NCI-H2081 treated with DMSO at 0.1 percent for 48 hours (cell line): ENCODE results near the gene BTRC.

ENCODE experiments used
- DNase-seq: peaks from one replicate; lab custom pipeline; 2025; lab: John Stamatoyannopoulos, UW

BTRC gene

DNA sequence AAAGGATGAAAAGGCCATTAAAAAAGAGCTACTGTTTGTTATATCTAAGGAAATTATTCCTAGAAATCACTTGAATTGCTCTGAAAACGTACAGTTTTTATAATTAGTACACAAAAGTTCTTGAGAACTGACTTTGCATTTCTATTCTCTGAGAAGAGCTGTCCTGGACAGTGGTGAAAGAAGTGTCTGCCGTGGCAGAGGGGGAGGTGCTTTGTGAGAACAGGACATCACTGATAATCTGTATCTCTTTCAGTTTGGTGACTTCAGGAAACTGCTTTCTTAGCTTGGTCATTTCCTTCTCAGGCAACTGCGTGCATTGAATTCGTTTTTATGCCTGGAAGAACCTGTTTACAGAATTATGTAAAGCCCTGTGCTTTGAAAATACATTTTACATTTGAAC, 182.0 kb downstream of the BTRC start:
- no peak for DNase-seq

DNA sequence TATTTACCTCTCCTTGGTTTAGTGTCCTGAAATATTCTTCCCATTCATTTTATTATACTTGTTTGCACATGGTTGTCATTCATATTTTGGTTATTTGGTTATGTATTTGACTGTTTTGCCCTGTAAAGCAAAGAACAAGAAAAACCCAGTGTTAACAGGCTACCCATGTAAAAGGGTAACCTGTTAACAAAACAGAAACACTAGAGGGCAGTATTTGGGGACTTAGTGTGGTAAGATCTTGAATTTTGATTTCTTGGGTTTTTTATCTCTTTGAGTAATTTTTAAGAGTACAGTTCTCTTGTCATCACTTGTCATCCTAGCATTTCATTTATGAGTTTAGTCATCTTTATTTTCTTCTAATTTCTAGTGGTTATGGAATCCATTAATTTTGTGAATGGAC, 182.8 kb downstream of the BTRC start:
- DNase-seq = no peak

DNA sequence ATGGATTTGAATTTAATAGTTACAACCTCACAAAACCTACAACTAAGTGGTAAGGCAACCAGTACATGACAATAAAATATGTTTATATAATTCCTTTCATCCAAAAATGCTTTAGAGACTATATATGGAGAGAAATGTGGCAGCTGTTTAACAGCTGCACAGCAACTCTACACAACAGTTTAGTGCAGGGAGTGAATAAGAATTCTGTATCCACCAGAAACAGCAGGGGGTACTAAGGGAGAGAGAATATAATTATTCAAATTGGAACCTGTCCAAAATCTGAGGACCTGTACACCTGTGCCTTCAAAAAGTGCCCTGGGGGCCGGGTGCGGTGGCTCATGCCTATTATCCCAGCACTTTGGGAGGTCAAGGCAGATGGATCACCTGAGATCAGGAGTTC, 184.5 kb downstream of the BTRC start:
- DNase-seq = no peak

DNA sequence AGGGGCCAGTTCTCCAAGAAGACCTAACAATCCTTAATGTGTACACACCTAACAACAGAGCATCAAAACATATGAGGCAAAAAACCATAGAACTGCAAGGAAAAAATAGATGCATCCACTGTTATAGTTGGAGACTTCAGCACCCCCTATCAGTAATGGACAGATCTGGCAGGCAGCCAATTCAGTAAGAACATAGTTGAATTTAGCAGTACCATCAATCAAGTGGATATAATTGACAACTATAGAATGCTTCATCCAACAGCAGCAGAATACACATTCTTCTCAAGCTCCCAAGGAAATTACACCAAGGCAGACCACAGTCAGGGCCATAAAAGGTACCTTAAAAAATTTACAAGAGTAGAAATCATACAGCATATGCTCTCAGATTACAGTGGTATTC, 191.9 kb downstream of the BTRC start:
- no peak for DNase-seq

DNA sequence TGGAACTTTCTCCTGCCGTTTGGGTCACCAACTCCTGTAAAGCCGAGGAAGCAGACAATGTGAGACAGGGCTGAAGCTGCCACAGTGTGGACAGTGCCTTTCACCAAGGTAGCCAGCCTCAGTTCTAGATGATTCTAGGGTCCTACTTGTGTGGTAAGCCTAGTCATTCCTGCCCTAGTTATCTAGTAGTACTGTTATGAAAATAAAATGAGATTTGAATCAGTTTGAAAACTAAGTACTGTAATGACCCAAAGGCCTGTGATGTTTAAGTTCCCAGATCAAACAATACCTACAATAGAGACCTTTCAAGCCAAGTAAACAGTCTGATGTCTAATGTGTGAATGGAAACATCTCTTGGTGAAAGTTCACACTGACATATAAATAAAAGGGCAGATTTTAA, 197.0 kb downstream of the BTRC start:
- DNase-seq = no peak

DNA sequence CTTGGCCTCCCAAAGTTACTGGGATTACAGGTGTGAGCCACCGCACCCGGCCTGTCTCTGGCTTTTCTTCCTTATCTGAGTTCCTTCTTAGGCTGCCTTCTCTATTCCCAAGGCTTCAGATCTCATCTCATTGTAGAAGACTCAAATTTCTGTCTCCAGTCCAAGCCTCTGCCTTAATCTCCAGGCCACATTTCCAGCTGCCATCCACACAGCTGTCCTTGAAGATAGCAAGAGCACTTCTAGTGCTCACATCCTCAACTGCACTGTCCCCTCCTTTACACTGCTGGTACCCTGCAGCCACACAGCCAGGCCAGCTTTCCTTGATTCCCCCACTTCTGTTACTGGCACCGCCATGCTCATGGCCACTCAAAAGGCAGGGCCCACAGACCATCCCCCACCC, 198.5 kb downstream of the BTRC start:
- DNase-seq = no peak

DNA sequence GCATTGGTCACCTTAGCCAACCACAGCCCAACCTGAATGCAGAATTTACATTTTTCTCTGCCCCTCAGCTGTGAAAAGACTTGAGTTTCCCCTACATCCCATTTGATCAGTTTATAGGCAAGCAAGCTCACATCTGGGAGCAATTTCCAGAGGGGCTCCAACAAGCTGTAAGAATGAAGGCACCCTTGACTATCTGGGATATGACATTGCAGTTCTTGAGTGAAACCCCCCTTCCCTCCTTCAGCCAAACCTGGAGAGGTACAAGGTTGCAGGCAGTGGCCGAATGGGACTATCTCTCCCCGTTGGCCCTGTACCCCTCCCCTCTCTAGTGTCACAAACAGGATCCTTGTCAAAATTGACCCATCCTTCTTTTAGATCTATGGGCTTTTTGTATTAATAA, 203.6 kb downstream of the BTRC start:
- DNase-seq = no peak

DNA sequence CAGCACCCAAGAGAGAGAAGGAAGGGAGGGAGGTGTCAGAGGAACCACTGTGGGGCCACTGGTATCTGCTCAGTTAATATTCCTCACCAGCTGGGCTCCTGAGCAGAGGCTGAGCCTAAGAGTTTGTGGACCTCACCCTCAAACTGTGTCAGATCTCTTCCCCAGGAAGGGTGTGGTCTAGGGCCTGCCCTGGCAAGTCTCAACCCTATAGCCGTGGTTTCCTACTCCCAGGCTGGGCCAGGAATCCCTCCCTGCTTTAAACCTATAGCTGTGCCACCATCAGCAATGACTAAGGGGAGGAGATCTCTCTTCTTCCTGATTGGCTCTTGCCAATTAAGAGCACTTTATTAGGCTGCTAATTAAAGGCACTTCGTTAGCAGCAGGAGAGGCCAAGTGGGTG, 204.2 kb downstream of the BTRC start:
- no peak for DNase-seq

DNA sequence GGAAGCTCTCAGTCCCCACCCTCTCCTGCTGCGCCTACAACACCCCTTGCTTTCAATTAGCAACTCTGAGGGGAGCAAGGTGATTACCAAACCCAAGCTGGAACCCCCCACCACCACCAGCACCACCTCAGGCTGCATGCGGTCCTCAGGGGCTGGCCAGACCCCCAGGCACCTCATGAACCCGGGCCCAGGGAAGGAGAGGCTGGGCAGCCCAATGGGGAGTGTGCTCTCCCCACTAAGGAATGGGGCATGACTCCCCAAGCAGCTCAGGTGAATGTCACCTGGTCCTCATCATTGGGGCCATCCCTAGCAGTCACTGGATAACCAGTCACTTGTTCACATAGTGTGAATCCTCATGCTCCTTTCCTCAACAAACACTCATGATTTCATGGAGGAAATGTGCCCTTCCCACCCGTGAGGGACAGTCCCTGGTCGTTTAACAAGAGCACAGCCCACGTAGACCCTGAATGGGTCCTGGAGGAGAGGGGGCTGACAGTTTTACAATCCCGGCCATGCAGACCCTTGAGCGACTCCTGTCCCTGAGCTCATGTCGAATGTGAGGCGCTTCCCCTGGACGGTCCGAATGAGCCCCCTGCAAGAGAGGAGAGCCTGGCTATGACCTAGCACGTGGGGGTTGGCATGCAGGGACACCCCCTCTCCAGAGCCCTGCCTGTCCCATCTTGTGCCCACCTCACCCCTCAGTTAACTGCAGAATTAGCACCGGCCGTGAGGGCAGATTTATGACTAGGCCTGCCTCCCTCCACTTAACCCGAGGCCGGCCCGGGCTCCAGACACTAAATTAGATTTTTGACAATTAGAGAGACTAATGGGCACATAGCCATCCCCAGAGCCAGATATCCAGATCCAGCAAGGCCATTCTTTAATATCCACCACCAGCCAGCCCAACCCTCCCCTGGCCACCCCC, 205.0 kb downstream of the BTRC start:
- no peak for DNase-seq

DNA sequence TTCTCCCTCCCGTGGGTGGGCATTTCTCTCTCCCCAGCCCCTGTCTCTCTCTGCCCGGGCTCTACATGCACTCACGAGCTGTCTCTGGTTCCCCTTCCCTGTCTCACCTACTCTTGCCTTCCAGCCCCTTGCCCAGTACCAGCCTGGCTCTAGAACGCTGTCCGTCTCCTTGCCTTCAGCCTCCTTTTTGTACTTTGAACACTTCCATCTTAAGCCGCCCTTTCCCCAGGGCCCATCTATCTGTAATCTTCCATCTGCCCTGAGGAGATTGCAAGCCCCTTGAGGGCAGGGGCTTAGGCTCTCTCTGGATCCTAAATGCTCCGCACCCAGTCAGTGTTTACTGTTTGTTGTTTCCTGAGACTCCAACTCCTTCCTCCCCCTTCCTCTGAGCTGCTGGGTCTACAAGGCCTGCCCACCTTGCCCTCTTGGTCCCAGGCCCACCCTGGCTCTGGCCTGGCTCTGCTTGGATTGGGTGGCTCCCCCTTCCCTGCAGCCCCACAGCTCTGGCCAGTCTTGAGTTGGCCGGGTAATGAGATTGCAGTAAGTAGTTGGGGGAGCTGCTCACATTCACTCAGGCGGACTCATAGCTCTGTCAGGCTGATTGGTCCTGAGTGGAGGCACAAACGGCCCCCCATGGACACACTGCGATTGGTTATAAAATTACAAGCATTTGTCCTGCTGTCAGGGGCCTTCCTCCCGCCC, 205.8 kb downstream of the BTRC start:
- no peak for DNase-seq

DNA sequence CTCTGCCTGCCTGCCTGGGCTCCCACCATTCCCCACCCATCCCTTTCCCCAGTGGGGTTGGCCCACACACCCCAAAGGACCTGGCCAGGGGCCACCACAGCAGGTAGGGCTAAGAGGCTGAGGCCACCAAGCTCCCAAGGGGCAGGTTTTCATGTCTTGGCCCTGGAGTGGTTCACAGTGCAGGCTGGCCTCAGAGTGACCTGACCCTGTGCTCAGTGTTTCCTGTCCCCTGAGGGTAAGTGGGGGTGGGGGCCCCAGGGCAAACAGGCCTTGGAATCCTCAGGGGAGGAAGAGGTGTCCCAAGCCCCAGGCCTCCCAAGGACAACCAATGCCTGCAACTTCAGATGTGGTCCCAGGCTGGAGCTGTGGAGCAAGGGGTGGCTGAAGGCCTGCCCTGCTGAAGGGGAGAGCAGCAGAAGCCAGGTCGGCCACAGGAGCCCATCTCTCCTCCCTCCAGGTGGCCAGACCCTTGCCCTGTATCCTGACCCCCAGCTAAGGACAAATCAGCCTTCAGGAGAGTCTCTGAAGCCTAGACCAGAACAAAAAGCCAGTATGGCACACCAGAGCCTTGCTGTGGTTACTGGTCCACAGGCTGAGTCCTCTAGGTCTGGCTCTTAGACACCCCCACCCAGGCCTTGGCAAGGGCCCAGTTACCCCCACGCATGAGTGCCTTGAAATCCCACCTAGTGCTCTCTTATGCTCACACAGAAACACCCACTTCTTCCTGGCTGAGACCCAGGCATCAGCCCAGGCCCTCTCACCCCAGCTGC, 206.5 kb downstream of the BTRC start:
- DNase-seq = no peak

DNA sequence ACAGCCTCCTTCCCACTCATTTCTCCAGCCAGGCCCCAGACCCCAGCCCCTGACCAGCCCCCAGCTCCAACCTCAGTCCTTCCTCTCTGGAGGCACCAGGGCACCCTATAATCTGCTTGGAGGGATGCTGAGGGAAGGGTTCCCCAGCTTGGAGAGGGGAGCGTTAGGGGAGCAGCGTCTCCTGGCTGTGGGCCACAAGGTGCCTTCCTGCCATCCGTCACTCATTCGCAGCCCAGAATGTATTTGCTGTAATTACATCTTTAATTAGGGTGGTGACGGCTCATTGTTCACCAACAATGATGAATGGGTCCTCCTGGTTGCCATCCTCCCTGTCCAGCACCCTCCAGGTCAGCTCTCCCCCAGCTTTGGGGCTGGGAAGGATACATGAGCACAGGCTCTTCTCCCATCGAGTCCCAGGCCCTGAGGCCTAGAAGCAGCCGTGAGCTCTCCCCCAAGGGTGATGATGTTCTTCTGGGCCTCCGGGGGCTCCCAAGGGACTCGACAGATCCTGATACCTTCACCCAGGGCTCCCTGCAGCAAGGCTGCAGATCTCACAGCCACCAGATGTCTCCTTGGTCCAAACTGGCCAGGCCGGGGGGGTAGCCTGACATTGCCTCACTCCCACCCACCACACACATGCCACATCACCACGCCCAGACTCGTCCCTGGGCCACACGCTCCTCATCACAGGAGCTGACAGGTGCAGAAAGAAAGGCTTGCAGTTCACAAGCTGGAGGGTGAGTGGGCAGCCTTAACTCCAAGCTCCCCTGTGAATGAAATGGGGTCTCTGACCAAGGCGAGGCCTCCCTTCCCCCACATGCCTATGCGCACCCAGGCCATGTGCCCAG, 207.3 kb downstream of the BTRC start:
- no peak for DNase-seq

DNA sequence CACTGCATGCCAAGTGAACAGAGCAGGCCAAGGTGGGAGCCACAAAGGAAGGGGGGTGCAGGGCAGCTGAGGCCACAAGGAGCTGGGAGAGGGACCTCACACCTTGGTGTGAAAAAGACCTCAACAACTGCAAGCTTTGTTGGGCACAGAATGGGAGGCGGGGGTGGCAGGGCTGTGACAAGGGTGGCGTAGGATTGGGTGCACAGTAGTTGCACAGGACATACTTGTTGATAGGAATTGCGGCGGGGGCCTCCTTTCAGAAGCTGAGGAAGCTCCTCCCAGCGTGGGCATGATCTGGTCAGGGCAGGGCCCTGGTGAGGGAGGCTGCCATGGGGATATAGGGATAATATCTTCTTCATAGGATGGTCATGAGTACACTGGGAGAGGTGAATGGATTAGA, 208.3 kb downstream of the BTRC start:
- no peak for DNase-seq

DNA sequence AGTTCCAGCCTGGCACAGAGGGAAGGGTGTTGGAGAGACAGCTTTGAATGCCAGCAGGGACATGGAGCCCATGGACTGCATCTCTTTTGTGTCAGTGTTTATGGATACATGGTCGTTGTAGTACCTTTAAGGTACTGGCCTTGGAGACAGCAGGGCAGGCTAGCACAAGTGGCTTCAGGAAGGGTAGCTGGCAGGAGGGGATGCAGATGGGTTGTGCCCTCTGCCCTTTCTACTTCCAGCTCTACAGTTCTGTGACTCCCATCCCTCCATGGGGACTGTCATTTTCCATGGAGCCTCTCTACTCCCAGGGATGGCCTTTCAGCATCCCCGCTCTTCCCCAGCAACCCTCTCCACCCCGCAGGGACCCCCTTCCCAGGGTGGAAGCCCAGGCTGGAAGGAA, 209.0 kb downstream of the BTRC start:
- DNase-seq = no peak

DNA sequence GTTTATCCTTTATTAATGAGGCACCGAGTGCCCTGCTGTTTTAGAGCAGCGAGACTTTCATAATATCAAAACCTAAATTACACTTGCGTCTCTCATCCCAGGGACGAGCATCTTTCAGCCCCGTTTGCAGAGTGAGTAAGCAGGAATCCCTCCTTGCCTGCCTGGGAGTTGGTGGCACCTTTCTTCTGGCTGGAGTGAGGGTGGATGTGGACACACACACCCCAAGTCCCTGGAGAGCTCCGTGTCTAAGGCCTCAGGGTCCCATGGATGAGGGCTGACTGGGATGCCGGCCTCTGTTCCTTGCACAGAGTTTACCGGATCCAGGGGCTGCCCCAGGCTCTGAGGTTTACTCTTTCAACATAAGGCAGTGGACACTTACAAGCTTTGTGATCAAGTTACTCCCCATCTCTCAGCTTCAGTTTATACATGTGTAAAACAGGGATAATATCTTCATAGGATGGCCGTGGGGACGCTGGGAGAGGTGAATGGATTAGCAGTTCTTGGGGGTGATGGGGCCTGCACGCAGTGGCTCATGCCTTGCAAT, 209.6 kb downstream of the BTRC start:
- DNase-seq = no peak

DNA sequence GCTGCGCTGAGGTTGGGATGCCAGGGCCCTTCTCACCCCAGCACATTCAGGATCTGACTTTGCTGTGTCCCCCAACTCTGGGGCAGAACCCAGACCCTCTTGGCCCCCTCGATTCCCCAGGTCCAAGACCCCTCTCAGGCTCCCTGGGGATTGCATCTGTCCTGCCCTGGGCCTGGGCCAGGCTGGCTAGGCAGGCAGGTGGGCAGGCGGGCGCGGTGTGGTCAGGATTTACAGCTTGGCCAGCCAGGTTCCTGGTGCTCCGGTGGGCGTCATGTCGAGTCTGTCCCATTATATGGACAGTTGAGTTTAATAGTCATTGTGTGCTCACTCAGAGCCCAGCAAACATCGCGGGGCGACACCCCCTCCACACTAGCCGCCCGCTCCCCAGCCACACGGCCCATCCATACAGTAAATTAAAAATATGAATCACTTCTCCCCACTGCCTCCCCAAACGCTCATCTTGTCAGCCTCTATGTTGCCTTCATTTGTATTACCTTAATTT, 210.6 kb downstream of the BTRC start:
- DNase-seq = no peak

DNA sequence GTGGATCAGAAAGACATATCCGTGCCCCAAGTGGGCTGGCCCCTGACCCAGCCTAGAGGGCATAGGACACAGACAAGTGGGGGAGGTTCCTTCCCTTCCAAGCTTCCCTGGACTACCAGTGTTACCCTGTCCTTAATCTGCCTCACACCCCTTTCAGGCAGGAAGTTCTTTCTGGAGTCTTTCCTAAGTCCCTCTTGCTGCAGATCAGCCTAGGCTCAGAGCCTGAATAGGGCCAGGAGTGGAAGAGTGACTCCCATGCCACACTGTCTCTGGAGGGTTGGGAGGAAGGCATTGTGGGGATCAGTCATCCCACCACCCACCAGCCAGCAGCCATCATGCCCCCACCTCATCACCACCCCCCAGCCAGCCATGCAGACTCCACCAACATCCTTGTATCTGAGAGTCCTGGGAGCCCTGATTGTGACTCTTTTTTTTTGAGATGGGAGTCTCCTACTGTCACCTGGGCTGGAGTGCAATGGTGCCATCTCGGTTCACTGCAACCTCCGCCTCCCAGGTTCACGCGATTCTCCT, 211.5 kb downstream of the BTRC start:
- DNase-seq = no peak

DNA sequence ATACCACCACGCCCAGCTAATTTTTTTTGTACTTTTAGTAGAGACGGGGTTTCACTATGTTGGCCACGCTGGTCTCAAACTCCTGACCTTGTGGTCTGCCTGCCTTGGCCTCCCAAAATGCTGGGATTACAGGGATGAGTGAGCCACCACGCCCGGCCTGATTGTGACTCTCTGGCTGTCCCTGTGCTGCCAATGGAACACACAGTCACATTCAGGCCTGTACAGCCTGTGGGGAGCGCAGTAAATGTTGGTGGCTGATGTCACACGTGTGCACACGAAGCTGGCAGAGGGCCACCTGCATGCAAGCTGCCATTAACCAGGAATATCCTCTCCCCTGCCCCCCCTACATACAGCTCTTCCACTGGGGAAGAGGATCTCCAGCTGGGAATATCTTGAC, 212.0 kb downstream of the BTRC start:
- no peak for DNase-seq

DNA sequence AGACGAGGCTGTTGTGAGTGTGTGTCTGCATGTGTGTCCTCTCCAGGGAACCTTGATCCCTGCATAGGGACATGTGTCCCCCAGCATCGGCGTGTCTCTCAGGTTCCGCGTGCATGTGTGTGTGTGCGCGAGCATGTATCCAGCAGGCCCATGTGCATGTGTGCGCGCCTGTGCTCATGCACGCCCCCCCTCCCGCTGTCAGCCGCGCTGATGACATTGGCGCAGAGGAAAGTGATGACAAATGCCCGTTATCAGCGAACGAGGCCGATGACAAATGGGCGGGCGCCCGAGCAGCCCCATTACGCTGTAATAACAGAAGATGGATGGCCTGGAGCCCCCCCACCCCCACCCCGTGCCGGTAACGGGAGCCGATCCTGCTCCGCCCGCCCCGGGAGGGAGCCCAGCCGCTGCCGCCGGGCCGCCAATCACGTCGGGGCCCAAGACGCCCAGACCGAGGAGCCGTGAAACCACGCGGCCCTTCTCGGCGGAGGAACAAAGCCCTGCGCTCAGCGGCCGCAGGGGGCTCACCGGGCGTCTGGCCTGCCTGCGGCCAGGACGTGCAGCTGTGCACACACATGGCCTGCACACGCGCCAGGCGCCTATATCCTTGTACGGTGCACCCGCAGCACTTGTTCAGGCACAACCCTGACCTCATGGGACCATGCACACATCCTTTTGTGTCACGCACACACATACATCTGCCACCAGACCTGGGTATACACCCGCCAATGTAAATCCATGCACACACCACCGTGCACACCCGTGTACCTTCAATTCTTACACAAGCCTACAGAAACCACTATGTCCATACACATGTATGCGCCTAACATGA, 212.6 kb downstream of the BTRC start:
- no peak for DNase-seq
